HAP-1 (cell line): Measurements from ENCODE around the gene IFI30.
"Not testable (repeated sequence)": the region's sequence is repeated elsewhere in the genome, so short reads cannot be mapped to it uniquely, and the experiment has no call there.

Experiments used
- DNase-seq, 2 experiments: peaks; one replicate each; pipeline ENCODE4 v3.0.0-alpha.2; 2016 to 2020; ENCODE audit warnings: low spot score in 2 of 2
- H3K27me3 ChIP-seq: fragments of 250-450 bp; sonication (Bioruptor Pico); 2 replicates; pipeline ENCODE4 v1.5.1; 2020; ENCODE audit warnings: low read depth, mild to moderate bottlenecking, moderate library complexity
- H3K36me3 ChIP-seq: fragments of 250-450 bp; sonication (Bioruptor Pico); replicated peaks from 2 replicates; pipeline ENCODE4 v1.5.1; 2020; ENCODE audit warnings: mild to moderate bottlenecking
- H3K4me1 ChIP-seq: fragments of 250-450 bp; sonication (Bioruptor Pico); 2 replicates; pipeline ENCODE4 v1.5.1; 2020; ENCODE audit warnings: mild to moderate bottlenecking
- H3K4me3 ChIP-seq: fragments of 250-450 bp; sonication (Bioruptor Pico); 2 replicates; pipeline ENCODE4 v1.5.1; 2020; ENCODE audit warnings: mild to moderate bottlenecking, moderate library complexity
- H3K9me3 ChIP-seq: fragments of 250-450 bp; sonication (Bioruptor Pico); 2 replicates; pipeline ENCODE4 v1.5.1; 2020; ENCODE audit warnings: mild to moderate bottlenecking, moderate library complexity
- in situ Hi-C: fragments of 300-500 bp; cut with MboI; formaldehyde crosslinking; loops from 3 replicates; pipeline ENCODE4 v1.14.3; 2020; ENCODE audit warnings: low sequenced_read_pairs, inconsistent platforms, mixed read lengths

Gene IFI30

GRCh38 chr19:18208098-18208951, 34.7 kb downstream of the IFI30 start:
- H3K4me3 ChIP-seq: no peak overlapping the region
- in situ Hi-C loops: no loop called here
- H3K27me3 ChIP-seq: no peaks in the 10 kb centered on the region
- H3K36me3 ChIP-seq: no peaks in the 10 kb centered on the region; the same call in 1 of the 2 replicates
- DNase-seq: peak in 1 of 2 experiments; percentile 67
- H3K9me3 ChIP-seq: no peaks in the 10 kb centered on the region
- peaks cover 14% of the 10 kb centered on the region for H3K4me1 ChIP-seq

DNA sequence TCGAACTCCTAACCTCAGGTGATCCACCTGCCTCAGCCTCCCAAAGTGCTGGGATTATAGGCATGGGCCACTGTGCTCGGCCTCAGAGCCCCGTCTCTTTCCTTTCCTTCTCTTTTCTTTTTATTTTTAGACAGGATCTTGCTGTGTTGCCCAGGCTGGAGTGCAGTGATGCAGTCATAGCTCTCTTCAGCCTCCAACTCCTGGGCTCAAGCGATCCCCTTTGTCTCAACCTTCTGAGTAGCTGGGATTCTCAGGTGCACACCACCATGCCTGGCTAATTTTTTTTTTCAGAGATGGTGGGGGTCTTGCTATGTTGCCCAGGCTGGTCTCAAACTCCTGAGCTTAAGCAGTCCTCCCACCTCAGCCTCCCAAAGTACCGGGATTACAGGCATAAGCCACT, 36.3 kb downstream of the IFI30 start:
- in situ Hi-C loops, H3K4me3 ChIP-seq, H3K27me3 ChIP-seq, H3K9me3 ChIP-seq, DNase-seq, H3K36me3 ChIP-seq: not testable (repeated sequence)
- H3K4me1 ChIP-seq: peaks cover 14% of the 10 kb centered on the region

DNA sequence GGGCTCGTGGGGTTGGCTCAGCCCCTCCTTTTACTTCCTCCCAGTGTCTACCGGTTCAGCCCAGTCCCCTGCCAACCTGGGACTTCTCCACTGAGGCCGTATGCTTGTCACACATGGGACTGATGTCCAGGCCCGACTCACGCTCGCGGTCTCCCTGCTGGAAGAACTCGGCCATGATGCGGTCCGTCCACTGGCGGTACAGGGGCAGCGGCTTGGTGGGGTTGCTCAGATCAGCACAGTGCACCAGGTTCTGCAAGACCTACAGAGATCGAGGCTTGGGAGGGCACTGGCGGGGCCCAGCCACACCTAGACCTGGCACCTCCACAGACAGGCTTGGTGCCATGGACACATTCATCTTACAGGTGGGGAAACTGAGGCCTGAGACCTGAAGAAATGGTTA, 38.1 kb downstream of the IFI30 start:
- in situ Hi-C loops: no loop called here
- H3K4me1 ChIP-seq: peaks cover 3% of the 10 kb centered on the region; the same call in 1 of the 2 replicates
- no peak for DNase-seq
- no peaks in the 10 kb centered on the region for H3K9me3 ChIP-seq
- no peak overlapping the region for H3K4me3 ChIP-seq
- no peaks in the 10 kb centered on the region for H3K36me3 ChIP-seq
- no peaks in the 10 kb centered on the region for H3K27me3 ChIP-seq

DNA sequence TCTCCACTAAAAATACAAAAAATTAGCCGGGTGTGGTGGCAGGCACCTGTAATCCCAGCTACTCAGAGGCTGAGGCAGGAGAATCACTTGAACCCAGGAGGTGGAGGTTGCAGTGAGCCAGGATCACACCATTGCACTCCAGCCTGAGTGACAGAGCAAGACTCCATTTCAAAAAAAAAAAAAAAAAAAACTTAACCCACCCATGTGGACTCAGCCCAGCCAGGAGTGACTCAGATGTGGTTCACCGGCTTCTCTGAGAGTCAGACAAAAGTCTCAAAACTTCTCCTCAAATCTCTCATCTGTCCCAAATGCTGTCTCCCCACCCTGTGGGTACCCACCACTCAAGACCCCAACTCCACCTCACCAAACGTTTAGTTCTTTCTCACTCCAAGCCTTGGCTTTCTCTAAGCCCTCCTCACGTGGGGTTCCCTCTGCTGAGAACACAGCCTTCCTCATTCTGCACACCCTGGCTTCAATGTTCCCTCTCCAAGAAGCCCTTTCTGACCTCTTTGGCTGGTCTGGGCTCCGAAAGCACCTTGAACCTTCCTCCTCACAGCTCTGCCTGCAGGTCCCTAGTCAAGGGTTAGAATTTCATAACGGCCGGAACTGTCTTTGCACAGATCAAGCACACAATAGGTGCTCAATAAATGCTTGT, 41.3 kb downstream of the IFI30 start:
- Histone ChIP-seq H3K4me1 (no peaks in the 10 kb centered on the region), H3K4me3 (no peak overlapping the region), H3K36me3 (no peaks in the 10 kb centered on the region), H3K27me3 (no peaks in the 10 kb centered on the region), H3K9me3 (no peaks in the 10 kb centered on the region)
- in situ Hi-C loops: no loop called here
- DNase-seq: no peak

- 0 out of 2 replicates have a peak, but pooled peaks cover 3% of the 10 kb centered on the region for H3K27me3 ChIP-seq
- in situ Hi-C loops: no loop called here
Observed at GRCh38 chr19:18216789-18217188, 43.2 kb downstream of the IFI30 start.

DNA sequence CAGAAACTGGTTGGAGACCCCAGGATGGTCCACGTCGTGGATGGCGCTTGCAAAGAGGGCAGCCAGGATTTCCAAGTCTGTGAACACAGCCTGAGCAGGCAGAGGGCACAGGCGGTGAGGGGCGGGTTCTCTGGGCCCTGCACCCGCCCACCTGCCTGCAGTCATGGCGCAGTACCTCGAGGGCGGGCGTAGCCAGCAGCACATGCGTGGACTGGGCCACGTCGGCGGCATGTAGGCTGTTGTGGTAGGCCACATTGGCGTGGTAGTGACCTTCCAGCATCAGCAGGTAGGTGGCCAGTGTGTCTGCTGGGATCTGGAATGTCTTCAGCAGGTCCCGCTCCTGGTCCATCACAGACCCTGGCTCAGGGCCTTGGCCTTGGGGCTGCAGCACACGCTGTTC, 44.5 kb downstream of the IFI30 start:
- no peaks in the 10 kb centered on the region for H3K4me1 ChIP-seq
- H3K9me3 ChIP-seq: no peaks in the 10 kb centered on the region
- H3K27me3 ChIP-seq: 0 out of 2 replicates have a peak, but pooled peaks cover 3% of the 10 kb centered on the region
- in situ Hi-C loops: no loop called here
- no peak overlapping the region for H3K4me3 ChIP-seq
- no peaks in the 10 kb centered on the region for H3K36me3 ChIP-seq
- DNase-seq: no peak

More at GRCh38 chr19:18216789-18217188, 43.2 kb downstream of the IFI30 start:
- Histone ChIP-seq H3K36me3 (no peaks in the 10 kb centered on the region), H3K4me1 (no peaks in the 10 kb centered on the region), H3K4me3 (no peak overlapping the region), H3K9me3 (no peaks in the 10 kb centered on the region)
- DNase-seq: no peak

GRCh38 chr19:18218600-18218999, 45.0 kb downstream of the IFI30 start:
- Histone ChIP-seq H3K9me3 (no peaks in the 10 kb centered on the region), H3K36me3 (no peaks in the 10 kb centered on the region), H3K27me3 (0 out of 2 replicates have a peak, but pooled peaks cover 3% of the 10 kb centered on the region), H3K4me1 (no peaks in the 10 kb centered on the region), H3K4me3 (no peak overlapping the region)
- in situ Hi-C loops: no loop called here
- no peak for DNase-seq

DNA sequence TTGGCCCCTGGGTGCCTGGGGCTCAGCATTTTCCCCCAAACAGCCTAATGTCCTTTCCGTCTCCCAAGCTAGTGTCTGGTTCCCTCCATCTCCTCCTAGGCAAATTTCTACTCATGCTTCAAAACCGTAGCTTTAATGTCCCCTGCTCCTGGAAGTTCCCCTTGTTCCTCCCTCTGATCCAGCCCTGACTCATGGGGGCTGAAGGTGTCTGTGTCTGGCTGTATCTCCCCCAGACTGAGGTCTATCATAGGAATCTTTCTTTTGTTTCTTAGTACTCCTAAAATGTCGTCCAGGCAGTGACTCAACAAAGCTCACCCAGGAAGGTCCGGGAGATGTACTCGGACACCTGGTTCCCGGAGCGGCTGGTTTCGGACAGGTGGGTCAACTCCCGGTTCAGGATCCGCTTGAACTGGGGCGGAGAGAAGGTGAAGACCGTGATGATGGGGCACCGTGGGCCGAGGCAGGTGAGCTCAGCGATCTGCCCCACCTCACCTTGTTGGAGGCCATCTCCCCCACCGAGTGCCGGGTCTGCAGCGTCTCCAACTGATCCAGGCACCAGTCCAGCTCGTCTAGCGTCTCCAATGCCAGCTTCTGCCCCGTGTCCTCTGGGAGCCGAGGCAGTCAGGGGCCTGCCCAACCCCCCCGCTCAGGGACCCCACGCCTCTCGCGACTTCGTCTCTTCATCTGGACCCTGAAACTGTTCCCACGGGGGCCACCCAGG, 46.5 kb downstream of the IFI30 start:
- no peaks in the 10 kb centered on the region for H3K36me3 ChIP-seq
- no peaks in the 10 kb centered on the region for H3K9me3 ChIP-seq
- H3K4me3 ChIP-seq: no peak overlapping the region
- peaks cover 5% of the 10 kb centered on the region for H3K4me1 ChIP-seq
- H3K27me3 ChIP-seq: 0 out of 2 replicates have a peak, but pooled peaks cover 3% of the 10 kb centered on the region
- in situ Hi-C loops: no loop called here
- DNase-seq: no peak

- Histone ChIP-seq H3K27me3 (0 out of 2 replicates have a peak, but pooled peaks cover 3% of the 10 kb centered on the region), H3K4me1 (peaks cover 5% of the 10 kb centered on the region), H3K36me3 (no peaks in the 10 kb centered on the region), H3K9me3 (no peaks in the 10 kb centered on the region), H3K4me3 (no peak overlapping the region)
- in situ Hi-C loops: no loop called here
- peak in 1 of 2 experiments; percentile 40 for DNase-seq
Observed at GRCh38 chr19:18220632-18221275, 47.1 kb downstream of the IFI30 start.

GRCh38 chr19:18221815-18222725, 48.5 kb downstream of the IFI30 start:
- Histone ChIP-seq H3K36me3 (no peaks in the 10 kb centered on the region), H3K9me3 (no peaks in the 10 kb centered on the region), H3K4me3 (no peak overlapping the region), H3K27me3 (0 out of 2 replicates have a peak, but pooled peaks cover 3% of the 10 kb centered on the region), H3K4me1 (peaks cover 5% of the 10 kb centered on the region)
- DNase-seq: no peak
- in situ Hi-C loops: no loop called here

GRCh38 chr19:18223860-18224524, 50.4 kb downstream of the IFI30 start:
- Histone ChIP-seq H3K4me1 (peaks cover 5% of the 10 kb centered on the region), H3K4me3 (peak overlapping the region; percentile 35), H3K9me3 (no peaks in the 10 kb centered on the region), H3K36me3 (no peaks in the 10 kb centered on the region), H3K27me3 (0 out of 2 replicates have a peak, but pooled peaks cover 3% of the 10 kb centered on the region)
- peak; percentile 32 to 78 for DNase-seq
- in situ Hi-C loops: no loop called here
